HG03060 (cell line): ENCODE data around the gene POGK.
"Not testable (repeated sequence)": the region's sequence is repeated elsewhere in the genome, so short reads cannot be mapped to it uniquely, and the experiment has no call there.

Experiments used
- ATAC-seq: cut with Tn5 transposase; IDR thresholded peaks from one replicate; pipeline ENCODE4 v1.9.1; 2021; ENCODE audit warnings: low read depth, moderate number of reproducible peaks; ENCODE audit not compliant: unreplicated experiment

The POGK gene

GRCh38 chr1:166855558-166855957, 16.3 kb downstream of the POGK start:
- ATAC-seq = no peak

- ATAC-seq = no peak
These were observed 18.7 kb downstream of the POGK start for GRCh38 chr1:166857995-166858394.

GRCh38 chr1:166858726-166859419, 19.6 kb downstream of the POGK start:
- no peak for ATAC-seq

GRCh38 chr1:166859597-166859996, 20.3 kb downstream of the POGK start:
- ATAC-seq = no peak

GRCh38 chr1:166865926-166866325, 26.7 kb downstream of the POGK start:
- ATAC-seq = no peak

GRCh38 chr1:166868639-166869038, 29.4 kb downstream of the POGK start:
- ATAC-seq = no peak

GRCh38 chr1:166869318-166870099, 30.2 kb downstream of the POGK start:
- no peak for ATAC-seq

GRCh38 chr1:166870584-166870983, 31.3 kb downstream of the POGK start:
- no peak for ATAC-seq

- ATAC-seq = no peak
These were observed 35.2 kb downstream of the POGK start for GRCh38 chr1:166874464-166874863.

- ATAC-seq = no peak
These were observed 36.0 kb downstream of the POGK start for GRCh38 chr1:166875302-166875733.

GRCh38 chr1:166875734-166876539, 36.7 kb downstream of the POGK start, which contains the start of gene TADA1:
Gene TADA1 (minus strand): TSS chr1:166876264. CDS start chr1:166876233, 31 bp downstream.
- ATAC-seq = peak; percentile 84

- peak; percentile 2 for ATAC-seq
These were observed 37.2 kb downstream of the POGK start for GRCh38 chr1:166876540-166876838.

- ATAC-seq = not testable (repeated sequence)
These were observed 39.1 kb downstream of the POGK start for GRCh38 chr1:166878173-166878917.

- ATAC-seq = no peak
These were observed 43.6 kb downstream of the POGK start for GRCh38 chr1:166882893-166883292.

- ATAC-seq = no peak
These were observed 44.9 kb downstream of the POGK start for GRCh38 chr1:166884040-166884642.

- no peak for ATAC-seq
These were observed 45.7 kb downstream of the POGK start for GRCh38 chr1:166884971-166885370.

- no peak for ATAC-seq
These were observed 49.3 kb downstream of the POGK start for GRCh38 chr1:166888373-166889111.

- ATAC-seq = no peak
These were observed 50.5 kb downstream of the POGK start for GRCh38 chr1:166889776-166890175.

- ATAC-seq = no peak
These were observed 56.5 kb downstream of the POGK start for GRCh38 chr1:166895766-166896165.
